Thyroid gland (tissue), 4 donors: Measurements from ENCODE around the gene ANKRD17.

Source experiments
- POLR2A ChIP-seq, 2 donors: fragments of 450-650 bp; IDR thresholded peaks; one replicate each; pipeline ENCODE4 v1.6.1; 2017; ENCODE audit warnings: antibody characterized with exemption in 2 of 2, mild to moderate bottlenecking in 2 of 2, moderate library complexity in 1 of 2
- TF ChIP-seq, protein P1 (sequence below), 6 experiments: fragments of 200-600 bp in 3 of 6; fragments of 450-650 bp in 3 of 6; sonication (generic) in 3 of 6; IDR thresholded peaks; one replicate each; pipeline ENCODE4 v1.5.1; 2016 to 2019; ENCODE audit warnings: antibody characterized with exemption in 6 of 6, mild to moderate bottlenecking in 2 of 6, inconsistent platforms in 1 of 6, moderate library complexity in 1 of 6

- TF ChIP-seq, protein P1, sequence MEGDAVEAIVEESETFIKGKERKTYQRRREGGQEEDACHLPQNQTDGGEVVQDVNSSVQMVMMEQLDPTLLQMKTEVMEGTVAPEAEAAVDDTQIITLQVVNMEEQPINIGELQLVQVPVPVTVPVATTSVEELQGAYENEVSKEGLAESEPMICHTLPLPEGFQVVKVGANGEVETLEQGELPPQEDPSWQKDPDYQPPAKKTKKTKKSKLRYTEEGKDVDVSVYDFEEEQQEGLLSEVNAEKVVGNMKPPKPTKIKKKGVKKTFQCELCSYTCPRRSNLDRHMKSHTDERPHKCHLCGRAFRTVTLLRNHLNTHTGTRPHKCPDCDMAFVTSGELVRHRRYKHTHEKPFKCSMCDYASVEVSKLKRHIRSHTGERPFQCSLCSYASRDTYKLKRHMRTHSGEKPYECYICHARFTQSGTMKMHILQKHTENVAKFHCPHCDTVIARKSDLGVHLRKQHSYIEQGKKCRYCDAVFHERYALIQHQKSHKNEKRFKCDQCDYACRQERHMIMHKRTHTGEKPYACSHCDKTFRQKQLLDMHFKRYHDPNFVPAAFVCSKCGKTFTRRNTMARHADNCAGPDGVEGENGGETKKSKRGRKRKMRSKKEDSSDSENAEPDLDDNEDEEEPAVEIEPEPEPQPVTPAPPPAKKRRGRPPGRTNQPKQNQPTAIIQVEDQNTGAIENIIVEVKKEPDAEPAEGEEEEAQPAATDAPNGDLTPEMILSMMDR (IDR thresholded peaks at IDR 0.05), result no peak
- TF ChIP-seq POLR2A (IDR thresholded peaks at IDR 0.05), result no peak
Observed at GRCh38 chr4:73206236-73206635, 52.4 kb downstream of the ANKRD17 start.
